PC-3 (cell line): ENCODE data around the gene TNFRSF9. TPM values are rescaled to one million over a fixed set of nuclear protein-coding genes. Genes with fewer than 3 reads are reported as not detected.

ENCODE experiments used
- ATAC-seq: fragments of 200-7000 bp; cut with Tn5 transposase; 2 replicates; pipeline ENCODE4 v1.9.1; 2020; ENCODE audit warnings: mild to moderate bottlenecking, moderate library complexity
- BruUV-seq: library from RNA; stranded (reverse); fragments of 400-500 nt; replicated peaks from 2 replicates; lab custom pipeline; 2021; lab: Mats Ljungman, UMichigan
- CTCF ChIA-PET: fragments of 300-600 bp; sonication (Branson Sonifier 250); formaldehyde crosslinking; loops from one replicate; lab custom pipeline; 2022; ENCODE audit warnings: antibody characterized with exemption; lab: Charles Lee
- POLR2A ChIA-PET: fragments of 300-600 bp; sonication (Branson Sonifier 250); formaldehyde crosslinking; loops from one replicate; lab custom pipeline; 2022; ENCODE audit warnings: antibody characterized with exemption; ENCODE audit not compliant: unreplicated experiment; lab: Charles Lee
- DNase-seq: peaks from one replicate; pipeline ENCODE4 v3.0.0-alpha.2; 2015
- H2AFZ ChIP-seq: fragments of 300-600 bp; sonication (generic); 2 replicates; pipeline ENCODE4 v1.6.0; 2016; ENCODE audit warnings: antibody characterized with exemption, low read length
- H3F3A ChIP-seq: fragments of 300-600 bp; sonication (generic); one replicate; pipeline ENCODE4 v1.6.0; 2017; ENCODE audit warnings: antibody characterized with exemption, low read length, control low read depth, mild to moderate bottlenecking; ENCODE audit not compliant: unreplicated experiment
- H3K27ac ChIP-seq: fragments of 300-600 bp; sonication (generic); 2 replicates; pipeline ENCODE4 v1.5.1; 2016; ENCODE audit warnings: mild to moderate bottlenecking, low read length
- H3K27me3 ChIP-seq: fragments of 300-600 bp; sonication (generic); 2 replicates; pipeline ENCODE4 v1.6.1; 2016; ENCODE audit warnings: low read length, mixed read lengths
- H3K36me3 ChIP-seq: fragments of 300-600 bp; sonication (generic); 2 replicates; pipeline ENCODE4 v1.6.1; 2016; ENCODE audit warnings: low read depth, mixed run types, low read length, mixed read lengths
- H3K4me1 ChIP-seq: fragments of 300-600 bp; sonication (generic); 2 replicates; pipeline ENCODE4 v1.5.1; 2016; ENCODE audit warnings: low read length; ENCODE audit not compliant: insufficient read depth
- H3K4me2 ChIP-seq: fragments of 300-600 bp; sonication (generic); 2 replicates; pipeline ENCODE4 v1.6.0; 2016; ENCODE audit warnings: low read length
- H3K4me3 ChIP-seq: fragments of 300-600 bp; sonication (generic); 2 replicates; pipeline ENCODE4 v1.5.1; 2016; ENCODE audit warnings: mild to moderate bottlenecking, low read length, mixed read lengths
- H3K79me2 ChIP-seq: fragments of 300-600 bp; sonication (generic); 2 replicates; pipeline ENCODE4 v1.6.1; 2017; ENCODE audit warnings: low read length, mixed read lengths
- H3K9ac ChIP-seq: fragments of 300-600 bp; sonication (generic); 2 replicates; pipeline ENCODE4 v1.6.0; 2016; ENCODE audit warnings: mild to moderate bottlenecking, low read length
- H3K9me2 ChIP-seq: fragments of 300-600 bp; sonication (generic); replicated peaks from 2 replicates; pipeline ENCODE4 v1.6.1; 2016; ENCODE audit warnings: mixed run types, low read length, mixed read lengths
- H3K9me3 ChIP-seq: fragments of 300-600 bp; sonication (generic); 2 replicates; pipeline ENCODE4 v1.6.1; 2016; ENCODE audit warnings: low read length, mixed read lengths
- H4K20me1 ChIP-seq: fragments of 300-600 bp; sonication (generic); 2 replicates; pipeline ENCODE4 v1.6.1; 2016; ENCODE audit warnings: low read length, mixed read lengths
- CTCF ChIP-seq: fragments of 300-600 bp; sonication (generic); conservative IDR thresholded peaks from 2 replicates; pipeline ENCODE4 v1.5.1; 2017; ENCODE audit warnings: antibody characterized with exemption, low read depth, mild to moderate bottlenecking, low read length
- EZH2 ChIP-seq: fragments of 300-600 bp; sonication (generic); IDR thresholded peaks from one replicate; pipeline ENCODE4 v1.6.1; 2017; ENCODE audit warnings: antibody characterized with exemption, mild to moderate bottlenecking, low read length; ENCODE audit not compliant: unreplicated experiment
- EZH2phosphoT487 ChIP-seq: fragments of 300-600 bp; sonication (generic); IDR thresholded peaks from 2 replicates; pipeline ENCODE4 v1.6.1; 2018; ENCODE audit warnings: mild to moderate bottlenecking, antibody characterized with exemption, low read length, borderline replicate concordance
- intact Hi-C: fragments of 100-400 bp; cut with micrococcal nuclease; formaldehyde crosslinking; loops from 2 replicates; pipeline ENCODE4 v1.9.0; 2023
- total RNA-seq: library from RNA; depleted of rRNA; stranded (reverse); fragments of >200 nt; gene quantifications from 2 replicates; pipeline ENCODE4 v1.2.3, GENCODE V29; 2014

TNFRSF9 gene
- total RNA-seq, 1 experiment from 2014 or later: 0.04 TPM

DNA sequence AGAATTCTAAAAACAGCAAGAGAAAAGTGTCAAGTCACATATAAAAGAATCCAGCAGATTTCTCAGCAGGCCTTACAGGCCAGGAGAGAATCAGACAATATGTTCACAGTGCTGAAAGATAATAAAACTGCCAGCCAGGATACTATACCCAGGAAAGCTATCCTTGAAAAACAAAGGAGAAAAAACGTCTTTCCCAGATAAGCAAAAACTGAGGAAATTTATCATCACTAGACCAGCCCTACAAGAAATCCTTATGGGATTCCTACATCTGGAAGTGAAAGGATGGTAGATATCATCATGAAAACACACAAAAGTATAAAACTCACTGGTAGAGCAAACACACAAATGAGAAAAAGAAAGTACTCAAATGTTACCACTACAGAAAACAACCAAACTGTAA, 62.6 kb downstream of the TNFRSF9 start:
- Histone ChIP-seq H3K9me2 (no peaks in the 10 kb centered on the region), H3K36me3 (no peaks in the 10 kb centered on the region), H3K9me3 (no peaks in the 10 kb centered on the region), H3K4me1 (no peaks in the 10 kb centered on the region), H2AFZ (no peak overlapping the region), H3F3A (no peaks in the 10 kb centered on the region), H3K4me2 (no peak overlapping the region), H3K27ac (no peak overlapping the region), H3K27me3 (no peaks in the 10 kb centered on the region), H3K4me3 (no peak overlapping the region), H3K79me2 (no peaks in the 10 kb centered on the region), H4K20me1 (no peaks in the 10 kb centered on the region), H3K9ac (no peak overlapping the region)
- no TSS peak for BruUV-seq
- no peak for ATAC-seq
- DNase-seq: no peak
- POLR2A ChIA-PET: no interaction called here
- no peak for TF ChIP-seq EZH2phosphoT487
- TF ChIP-seq CTCF: no peak
- TF ChIP-seq EZH2: no peak
- CTCF ChIA-PET: interaction anchor here (0.6 kb wide), 1 partner anchor 34 kb away, joined by 3 read pairs; no protein-coding TSS in a partner anchor
- intact Hi-C loops: no loop called here

- Histone ChIP-seq H3K27me3 (no peaks in the 10 kb centered on the region), H3K4me2 (no peak overlapping the region), H3K4me1 (peaks cover 11% of the 10 kb centered on the region), H3K4me3 (no peak overlapping the region), H3K27ac (no peak overlapping the region), H3K9me2 (no peaks in the 10 kb centered on the region), H4K20me1 (no peaks in the 10 kb centered on the region), H3F3A (no peaks in the 10 kb centered on the region), H3K79me2 (no peaks in the 10 kb centered on the region), H3K36me3 (no peaks in the 10 kb centered on the region), H3K9ac (no peak overlapping the region), H3K9me3 (no peaks in the 10 kb centered on the region), H2AFZ (no peak overlapping the region)
- ChIA-PET POLR2A (no interaction called here), CTCF (no interaction called here)
- ATAC-seq: no peak
- intact Hi-C loops: no loop called here
- BruUV-seq: no TSS peak
- no peak for DNase-seq
- TF ChIP-seq EZH2phosphoT487 (no peak), CTCF (no peak), EZH2 (no peak)
Observed at GRCh38 chr1:7873801-7874795, 66.5 kb downstream of the TNFRSF9 start.

DNA sequence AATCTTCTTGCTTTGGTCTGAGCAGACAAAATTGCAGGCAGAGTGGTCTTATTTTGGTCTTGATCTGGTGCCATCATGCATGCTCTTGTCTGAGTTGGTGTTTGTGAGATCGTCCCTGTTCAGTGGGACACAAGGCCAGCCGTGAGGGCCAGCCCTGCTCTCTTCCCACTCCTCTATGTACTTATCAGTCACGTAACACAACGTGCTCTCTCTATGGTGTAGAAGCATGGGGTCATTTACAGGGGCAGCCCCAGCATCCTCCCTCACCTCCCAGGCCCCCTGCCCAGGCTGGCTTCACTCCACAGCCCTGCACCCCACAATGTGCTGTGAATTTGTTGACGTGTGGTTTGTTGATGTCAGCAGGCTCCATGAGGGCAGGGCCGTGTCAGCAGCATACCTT, 69.5 kb downstream of the TNFRSF9 start:
- DNase-seq: no peak
- no peak overlapping the region for H2AFZ ChIP-seq
- ChIA-PET POLR2A (no interaction called here), CTCF (no interaction called here)
- no peaks in the 10 kb centered on the region for H3K27me3 ChIP-seq
- intact Hi-C loops: no loop called here
- H3K4me1 ChIP-seq: peaks cover 15% of the 10 kb centered on the region
- no peaks in the 10 kb centered on the region for H4K20me1 ChIP-seq
- no peak for ATAC-seq
- no TSS peak for BruUV-seq
- H3F3A ChIP-seq: no peaks in the 10 kb centered on the region
- H3K36me3 ChIP-seq: no peaks in the 10 kb centered on the region
- H3K9me2 ChIP-seq: no peaks in the 10 kb centered on the region
- no peak overlapping the region for H3K4me2 ChIP-seq
- no peak overlapping the region for H3K4me3 ChIP-seq
- H3K79me2 ChIP-seq: no peaks in the 10 kb centered on the region
- no peaks in the 10 kb centered on the region for H3K9me3 ChIP-seq
- no peak overlapping the region for H3K27ac ChIP-seq
- no peak overlapping the region for H3K9ac ChIP-seq
- TF ChIP-seq CTCF (no peak), EZH2 (no peak), EZH2phosphoT487 (no peak)
